Trophoblast cell (in vitro differentiated cells and primary cell): ENCODE measurements around the gene DPEP3.

Experiments used
- DNase-seq, 2 donors: peaks; one replicate each; pipeline ENCODE4 v3.0.0-alpha.2; 2016
- H2AFZ ChIP-seq: 2 replicates; pipeline ENCODE4 v1.6.1; 2013; ENCODE audit warnings: low read length, moderate library complexity, mild to moderate bottlenecking; ENCODE audit not compliant: insufficient read depth, poor library complexity
- H2AK5ac ChIP-seq: 2 replicates; pipeline ENCODE4 v1.6.1; 2013; ENCODE audit warnings: mild to moderate bottlenecking, low read length
- H2BK120ac ChIP-seq: 2 replicates; pipeline ENCODE4 v1.6.1; 2013; ENCODE audit warnings: low read length, mild to moderate bottlenecking, moderate library complexity; ENCODE audit not compliant: insufficient read depth, poor library complexity
- H2BK12ac ChIP-seq: 2 replicates; pipeline ENCODE4 v1.6.1; 2013; ENCODE audit warnings: mild to moderate bottlenecking, low read length, moderate library complexity
- H2BK5ac ChIP-seq: 2 replicates; pipeline ENCODE4 v1.6.1; 2013; ENCODE audit warnings: low read length, low read depth, moderate library complexity, mild to moderate bottlenecking; ENCODE audit not compliant: poor library complexity
- H3K14ac ChIP-seq: 2 replicates; pipeline ENCODE4 v1.6.1; 2013; ENCODE audit warnings: mild to moderate bottlenecking, low read length
- H3K18ac ChIP-seq: 2 replicates; pipeline ENCODE4 v1.6.1; 2013; ENCODE audit warnings: mild to moderate bottlenecking, low read length
- H3K23ac ChIP-seq: 2 replicates; pipeline ENCODE4 v1.6.1; 2013; ENCODE audit warnings: low read length
- H3K27ac ChIP-seq: 2 replicates; pipeline ENCODE4 v1.5.1; 2013; ENCODE audit warnings: low read depth, mild to moderate bottlenecking, inconsistent platforms, low read length, moderate library complexity
- H3K27me3 ChIP-seq: 2 replicates; pipeline ENCODE4 v1.6.1; 2013; ENCODE audit warnings: inconsistent platforms, mild to moderate bottlenecking, low read length, moderate library complexity; ENCODE audit not compliant: insufficient read depth
- H3K36me3 ChIP-seq, 2 experiments: 1 replicate in 1 of 2; 2 replicates in 1 of 2; pipeline ENCODE4 v1.6.1; 2013; ENCODE audit warnings: low read length in 2 of 2, mild to moderate bottlenecking in 2 of 2, moderate library complexity in 1 of 2; ENCODE audit not compliant: insufficient read depth in 2 of 2, control insufficient read depth in 1 of 2
- H3K4ac ChIP-seq: 2 replicates; pipeline ENCODE4 v1.6.1; 2013; ENCODE audit warnings: low read depth, mild to moderate bottlenecking, low read length, moderate library complexity
- H3K4me1 ChIP-seq, 2 experiments: 1 replicate in 1 of 2; 2 replicates in 1 of 2; pipeline ENCODE4 v1.6.1; 2013; ENCODE audit warnings: low read length in 2 of 2, mild to moderate bottlenecking in 2 of 2, moderate library complexity in 1 of 2; ENCODE audit not compliant: insufficient read depth in 2 of 2, control insufficient read depth in 1 of 2
- H3K4me2 ChIP-seq: 2 replicates; pipeline ENCODE4 v1.6.1; 2013; ENCODE audit warnings: inconsistent platforms, mild to moderate bottlenecking, low read length, moderate library complexity
- H3K4me3 ChIP-seq: 2 replicates; pipeline ENCODE4 v1.5.1; 2013; ENCODE audit warnings: mild to moderate bottlenecking, low read depth, low read length, inconsistent platforms
- H3K79me1 ChIP-seq: one replicate; pipeline ENCODE4 v1.6.1; 2013; ENCODE audit warnings: low read length
- H3K79me2 ChIP-seq: 2 replicates; pipeline ENCODE4 v1.6.1; 2013; ENCODE audit warnings: low read length, mild to moderate bottlenecking; ENCODE audit not compliant: control insufficient read depth, insufficient read depth, poor library complexity
- H3K9ac ChIP-seq: 2 replicates; pipeline ENCODE4 v1.6.1; 2013; ENCODE audit warnings: mild to moderate bottlenecking, low read length
- H3K9me3 ChIP-seq: 2 replicates; pipeline ENCODE4 v1.6.1; 2013; ENCODE audit warnings: low read depth, mild to moderate bottlenecking, control low read depth, inconsistent platforms, low read length; ENCODE audit not compliant: insufficient read depth
- H4K12ac ChIP-seq: 2 replicates; pipeline ENCODE4 v1.6.1; 2013; ENCODE audit warnings: low read depth, mild to moderate bottlenecking, low read length, moderate library complexity
- H4K8ac ChIP-seq: 2 replicates; pipeline ENCODE4 v1.6.1; 2013; ENCODE audit warnings: low read depth, mild to moderate bottlenecking, low read length, moderate library complexity
- H4K91ac ChIP-seq: one replicate; pipeline ENCODE4 v1.6.1; 2013; ENCODE audit warnings: low read depth, mild to moderate bottlenecking, low read length, moderate library complexity
- WGBS: extraction: QIAGEN DNeasy Blood & Tissue Kit; methylation state at CpG from one replicate; pipeline ENCODE4 v1.1.7; 2013; ENCODE audit warnings: missing lambda C conversion rate; ENCODE audit not compliant: insufficient read length, insufficient coverage; ENCODE audit errors: extremely low coverage; 5-methylcytosine and 5-hydroxymethylcytosine counted together

The DPEP3 gene

DNA sequence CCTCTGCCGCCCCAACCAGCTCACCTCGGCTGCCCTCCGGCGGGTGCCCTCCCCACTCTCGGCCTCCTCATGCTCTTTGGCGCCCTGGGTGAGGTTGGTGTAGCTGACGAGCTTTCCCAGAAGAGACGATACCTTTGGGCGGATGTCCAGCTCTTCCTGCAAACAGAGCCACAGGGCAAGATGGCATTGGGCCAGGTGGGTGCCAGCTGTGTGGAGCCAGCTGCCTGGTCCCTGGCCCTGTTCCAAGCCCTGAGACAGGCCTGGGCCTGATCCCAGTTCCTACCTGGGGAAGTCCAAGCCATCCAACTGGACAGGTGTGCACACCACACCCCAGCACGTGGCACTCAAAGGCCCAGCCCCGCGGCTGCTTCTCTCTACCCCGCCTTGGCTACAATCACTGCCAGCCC is 18.7 kb downstream of the DPEP3 start:
- Histone ChIP-seq H2AK5ac (no peak overlapping the region), H3K4ac (no peak overlapping the region), H4K8ac (no peak overlapping the region), H3K9me3 (peaks cover 2% of the 10 kb centered on the region), H3K14ac (no peak overlapping the region), H4K91ac (no peak overlapping the region), H3K79me1 (peaks cover 13% of the 10 kb centered on the region), H3K9ac (no peak overlapping the region), H2BK5ac (no peak overlapping the region), H2BK120ac (no peak overlapping the region), H2AFZ (no peak overlapping the region), H3K23ac (no peak overlapping the region), H3K79me2 (peaks cover 11% of the 10 kb centered on the region), H3K27ac (no peak overlapping the region), H3K27me3 (no peaks in the 10 kb centered on the region), H2BK12ac (no peak overlapping the region), H3K18ac (peak overlapping the region; percentile 9), H3K4me2 (no peak overlapping the region), H3K4me3 (no peak overlapping the region), H3K36me3 (peaks cover 73 to 82% of the 10 kb centered on the region in 2 experiments), H4K12ac (no peak overlapping the region), H3K4me1 (peaks cover 16% of the 10 kb centered on the region in 2 experiments)
- no CpG with 5 or more reads among the region's 13 CpGs for WGBS
- no peak for DNase-seq

DNA sequence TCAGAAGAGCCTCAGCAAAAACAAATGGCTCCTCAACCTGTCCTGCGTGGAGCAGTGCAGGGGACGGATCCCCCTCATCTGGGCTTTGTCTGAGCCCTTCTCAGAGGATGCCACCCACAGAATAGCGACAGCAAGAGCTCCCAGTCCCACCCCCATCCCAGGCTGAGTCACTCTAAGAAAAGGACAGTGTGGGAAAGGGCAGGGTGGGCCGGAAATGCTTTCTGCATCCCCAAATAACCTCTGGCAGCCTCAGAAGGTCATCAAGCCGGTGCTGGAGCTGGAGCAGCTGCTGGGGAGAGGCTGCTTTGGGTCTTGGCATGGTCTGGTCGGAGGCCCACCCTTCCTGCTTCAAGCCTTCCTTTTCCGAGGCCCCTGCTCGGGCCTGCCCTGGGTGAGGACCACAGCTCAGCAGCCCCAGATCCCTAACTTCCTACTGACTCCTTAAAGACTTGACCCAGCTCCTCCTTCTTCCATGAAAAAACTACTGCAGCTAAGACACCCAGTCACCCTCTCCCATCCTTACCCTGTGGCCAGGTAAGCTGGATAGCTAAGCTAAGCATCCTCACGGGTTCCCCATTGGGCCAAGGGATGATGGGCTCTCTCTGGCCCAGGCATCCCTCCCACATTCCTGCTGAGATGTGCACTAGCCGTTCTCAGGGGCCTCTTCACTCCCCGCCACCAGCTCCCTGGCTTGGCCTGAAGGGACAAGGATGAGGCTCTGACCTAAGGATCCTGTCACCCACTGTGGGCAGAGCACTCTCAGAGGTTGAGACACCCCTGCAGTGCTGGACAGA is 20.6 kb downstream of the DPEP3 start:
- Histone ChIP-seq H3K79me1 (peaks cover 2% of the 10 kb centered on the region), H3K4ac (no peak overlapping the region), H2AFZ (no peak overlapping the region), H4K8ac (no peak overlapping the region), H4K12ac (no peak overlapping the region), H3K14ac (no peak overlapping the region), H3K9me3 (peaks cover 4% of the 10 kb centered on the region), H3K4me3 (no peak overlapping the region), H3K4me2 (no peak overlapping the region), H3K23ac (no peak overlapping the region), H2BK120ac (no peak overlapping the region), H3K27me3 (no peaks in the 10 kb centered on the region), H3K4me1 (peaks cover 5% of the 10 kb centered on the region in 2 experiments), H2BK12ac (no peak overlapping the region), H2BK5ac (no peak overlapping the region), H3K79me2 (peaks cover 3% of the 10 kb centered on the region), H2AK5ac (no peak overlapping the region), H3K18ac (peak overlapping the region; percentile 51), H3K9ac (no peak overlapping the region), H4K91ac (no peak overlapping the region), H3K36me3 (peaks cover 82 to 88% of the 10 kb centered on the region in 2 experiments), H3K27ac (no peak overlapping the region)
- no peak for DNase-seq
- WGBS: no CpG with 5 or more reads among the region's 11 CpGs

DNA sequence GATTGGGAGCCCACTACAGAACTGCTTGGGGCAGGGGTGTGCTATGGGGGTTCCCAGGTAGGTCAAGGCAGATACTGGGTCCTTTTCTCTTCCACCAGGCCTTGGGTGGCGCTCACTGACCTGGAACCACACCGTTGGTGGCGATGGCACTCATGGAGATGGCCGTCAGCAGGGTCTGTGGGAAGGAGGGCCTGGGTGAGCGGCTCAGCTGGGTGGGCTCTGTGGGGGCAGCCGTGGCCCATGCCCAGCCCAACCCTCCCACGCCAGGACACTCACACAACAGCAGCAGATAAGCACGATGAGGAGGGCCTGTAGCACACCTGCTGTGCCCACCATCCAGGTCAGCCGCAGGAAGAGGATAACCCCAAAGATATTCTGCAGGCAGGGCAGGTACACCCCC is 22.7 kb downstream of the DPEP3 start:
- H3K79me1 ChIP-seq: no peaks in the 10 kb centered on the region
- H3K27ac ChIP-seq: no peak overlapping the region
- H3K14ac ChIP-seq: no peak overlapping the region
- no peak overlapping the region for H3K4ac ChIP-seq
- no peak overlapping the region for H3K9ac ChIP-seq
- no peak overlapping the region for H3K18ac ChIP-seq
- no peak overlapping the region for H3K4me2 ChIP-seq
- no peak overlapping the region for H2BK5ac ChIP-seq
- no peak overlapping the region for H2AFZ ChIP-seq
- H3K36me3 ChIP-seq: peaks cover 79 to 84% of the 10 kb centered on the region in 2 experiments
- H3K4me1 ChIP-seq: no peaks in the 10 kb centered on the region
- no peak overlapping the region for H4K12ac ChIP-seq
- no peak overlapping the region for H4K8ac ChIP-seq
- H3K4me3 ChIP-seq: no peak overlapping the region
- peaks cover 6% of the 10 kb centered on the region for H3K9me3 ChIP-seq
- no peaks in the 10 kb centered on the region for H3K27me3 ChIP-seq
- no peak overlapping the region for H2BK120ac ChIP-seq
- no CpG with 5 or more reads among the region's 9 CpGs for WGBS
- DNase-seq: no peak
- H4K91ac ChIP-seq: no peak overlapping the region
- H2AK5ac ChIP-seq: no peak overlapping the region
- no peaks in the 10 kb centered on the region for H3K79me2 ChIP-seq
- H2BK12ac ChIP-seq: no peak overlapping the region
- H3K23ac ChIP-seq: no peak overlapping the region

DNA sequence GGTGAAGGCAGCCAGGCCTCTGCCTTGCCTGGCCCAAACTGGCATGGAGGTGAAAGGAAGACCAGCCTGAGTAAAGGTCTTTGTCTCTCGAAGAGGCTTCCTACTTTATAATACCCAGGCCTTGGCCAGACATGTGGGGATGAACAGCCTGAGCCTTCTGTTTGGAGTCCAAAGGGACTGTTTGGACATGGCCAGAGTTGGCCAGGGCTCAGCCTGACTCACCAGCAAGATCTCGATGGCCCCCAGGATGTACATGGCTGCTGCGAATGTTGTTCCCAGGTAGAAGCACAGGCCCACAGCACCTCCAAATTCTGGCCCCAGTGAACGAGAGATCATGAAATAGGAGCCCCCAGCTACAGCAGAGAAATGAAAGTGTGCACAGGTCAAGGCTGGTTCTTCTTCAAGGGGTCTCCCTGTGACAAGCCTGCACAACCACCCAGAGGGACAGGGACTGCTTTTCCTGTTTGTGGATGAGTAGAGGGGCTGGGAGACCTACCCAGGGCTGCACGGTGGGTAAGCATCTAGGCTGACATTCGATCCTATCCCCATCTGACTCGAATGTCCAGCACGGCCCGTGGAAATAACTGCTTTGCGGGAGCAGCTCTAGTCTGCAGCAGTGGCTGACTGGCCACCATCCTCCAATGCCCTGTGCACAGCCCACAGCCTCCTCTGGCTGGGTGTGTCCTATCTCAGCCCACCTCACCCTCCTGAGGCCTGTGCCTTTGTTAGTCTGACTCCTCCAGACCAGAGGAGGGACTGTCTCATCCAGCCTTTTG is 25.7 kb downstream of the DPEP3 start:
- DNase-seq: no peak
- Histone ChIP-seq H3K79me2 (no peaks in the 10 kb centered on the region), H3K36me3 (peaks cover 80 to 83% of the 10 kb centered on the region in 2 experiments), H4K12ac (no peak overlapping the region), H4K8ac (no peak overlapping the region), H3K9ac (no peak overlapping the region), H2BK120ac (no peak overlapping the region), H4K91ac (no peak overlapping the region), H3K23ac (no peak overlapping the region), H3K79me1 (no peaks in the 10 kb centered on the region), H2AFZ (no peak overlapping the region), H3K18ac (no peak overlapping the region), H3K4me2 (no peak overlapping the region), H3K4me3 (no peak overlapping the region), H3K4ac (no peak overlapping the region), H3K14ac (no peak overlapping the region), H2BK12ac (no peak overlapping the region), H3K27me3 (no peaks in the 10 kb centered on the region), H2AK5ac (no peak overlapping the region), H3K4me1 (no peaks in the 10 kb centered on the region), H2BK5ac (no peak overlapping the region), H3K9me3 (peaks cover 4% of the 10 kb centered on the region), H3K27ac (no peak overlapping the region)
- WGBS: no CpG with 5 or more reads among the region's 10 CpGs
